OCI-LY1 (cell line): ENCODE measurements around the gene COX7B.
"Not testable (repeated sequence)": the region's sequence is repeated elsewhere in the genome, so short reads cannot be mapped to it uniquely, and the experiment has no call there.

Experiments used
- H2AFZ ChIP-seq: fragments of 200-600 bp; sonication (generic), shearing (Covaris generic); 2 replicates; pipeline ENCODE4 v1.6.0; 2014; ENCODE audit warnings: antibody characterized with exemption, mild to moderate bottlenecking, low read length
- H3F3A ChIP-seq: fragments of 200-600 bp; sonication (generic), shearing (Covaris generic); 2 replicates; pipeline ENCODE4 v1.6.0; 2014; ENCODE audit warnings: mild to moderate bottlenecking, antibody characterized with exemption, low read length, moderate library complexity; ENCODE audit not compliant: insufficient read depth
- H3K27ac ChIP-seq: fragments of 200-600 bp; sonication (generic); 2 replicates; pipeline ENCODE4 v1.5.1; 2014; ENCODE audit warnings: low read length, mixed run types, mild to moderate bottlenecking, low read depth; ENCODE audit not compliant: poor library complexity, severe bottlenecking
- H3K27me3 ChIP-seq: fragments of 200-600 bp; sonication (generic); 2 replicates; pipeline ENCODE4 v1.6.0; 2014; ENCODE audit warnings: antibody characterized with exemption, mild to moderate bottlenecking, low read length, moderate library complexity; ENCODE audit not compliant: insufficient read depth
- H3K36me3 ChIP-seq: fragments of 200-600 bp; sonication (generic); 2 replicates; pipeline ENCODE4 v1.6.1; 2014; ENCODE audit warnings: mild to moderate bottlenecking, antibody characterized with exemption, low read length, moderate library complexity, mixed read lengths; ENCODE audit not compliant: insufficient read depth
- H3K4me1 ChIP-seq: fragments of 200-600 bp; sonication (generic); 2 replicates; pipeline ENCODE4 v1.5.1; 2014; ENCODE audit warnings: mild to moderate bottlenecking, low read length, moderate library complexity; ENCODE audit not compliant: insufficient read depth, severe bottlenecking
- H3K4me2 ChIP-seq: fragments of 200-600 bp; sonication (generic), shearing (Covaris generic); 2 replicates; pipeline ENCODE4 v1.6.1; 2014; ENCODE audit warnings: low read length
- H3K4me3 ChIP-seq: fragments of 200-600 bp; sonication (generic); 2 replicates; pipeline ENCODE4 v1.5.1; 2014; ENCODE audit warnings: low read length, low read depth, mild to moderate bottlenecking, mixed read lengths; ENCODE audit not compliant: poor library complexity, severe bottlenecking
- H3K79me2 ChIP-seq: fragments of 200-600 bp; shearing (Covaris generic); 2 replicates; pipeline ENCODE4 v1.6.1; 2016; ENCODE audit warnings: mixed run types, low read length, mixed read lengths; ENCODE audit not compliant: insufficient read depth
- H3K9ac ChIP-seq: fragments of 200-600 bp; sonication (generic), shearing (Covaris generic); 2 replicates; pipeline ENCODE4 v1.6.1; 2014; ENCODE audit warnings: mild to moderate bottlenecking, low read length, mixed read lengths
- H3K9me2 ChIP-seq: fragments of 200-600 bp; sonication (generic), shearing (Covaris generic); 2 replicates; pipeline ENCODE4 v1.6.1; 2014; ENCODE audit warnings: low read depth, mild to moderate bottlenecking, low read length, mixed read lengths
- H3K9me3 ChIP-seq: fragments of 200-600 bp; shearing (Covaris generic); 2 replicates; pipeline ENCODE4 v1.6.1; 2014; ENCODE audit warnings: low read length, mixed read lengths
- H4K20me1 ChIP-seq: fragments of 200-600 bp; sonication (generic), shearing (Covaris generic); 2 replicates; pipeline ENCODE4 v1.6.0; 2016; ENCODE audit warnings: mild to moderate bottlenecking, low read length; ENCODE audit not compliant: insufficient read depth
- CTCF ChIP-seq: fragments of 200-600 bp; sonication (generic), shearing (Covaris generic); IDR thresholded peaks from 2 replicates; pipeline ENCODE4 v1.5.1; 2017; ENCODE audit warnings: mild to moderate bottlenecking, antibody characterized with exemption, low read length, moderate library complexity, mixed read lengths
- EZH2 ChIP-seq: fragments of 200-600 bp; sonication (generic), shearing (Covaris generic); IDR thresholded peaks from 2 replicates; pipeline ENCODE4 v1.8.0; 2017; ENCODE audit warnings: borderline replicate concordance, mixed run types, mild to moderate bottlenecking, antibody characterized with exemption, low read length, moderate library complexity, mixed read lengths

The COX7B gene

GRCh38 chrX:77899081-77899828, at the start of gene COX7B:
TSS of gene COX7B (plus strand) at chrX:77899468. CDS start at chrX:77899554, 86 bp downstream.
- H3K27me3 ChIP-seq: no peaks in the 10 kb centered on the region
- peaks cover 41% of the 10 kb centered on the region for H3K36me3 ChIP-seq
- no peaks in the 10 kb centered on the region for H3K9me2 ChIP-seq
- peak within 1 kb of the TSS; percentile 95 for H3K27ac ChIP-seq
- no peaks in the 10 kb centered on the region for H4K20me1 ChIP-seq
- H3F3A ChIP-seq: no peaks in the 10 kb centered on the region
- no peaks in the 10 kb centered on the region for H3K9me3 ChIP-seq
- peak; percentile 47 for TF ChIP-seq CTCF
- TF ChIP-seq EZH2: no peak
- H3K9ac ChIP-seq: peak within 1 kb of the TSS; percentile 100
- H3K4me3 ChIP-seq: peak within 1 kb of the TSS; percentile 99
- H3K79me2 ChIP-seq: peaks cover 42% of the 10 kb centered on the region
- no peak within 1 kb of the TSS for H2AFZ ChIP-seq
- H3K4me1 ChIP-seq: peaks cover 18% of the 10 kb centered on the region
- H3K4me2 ChIP-seq: peak within 1 kb of the TSS; percentile 74

- Histone ChIP-seq H3K4me3 (no peak overlapping the region), H4K20me1 (no peaks in the 10 kb centered on the region), H3K9me3 (no peaks in the 10 kb centered on the region), H3K9me2 (no peaks in the 10 kb centered on the region), H3K4me1 (no peaks in the 10 kb centered on the region), H3F3A (no peaks in the 10 kb centered on the region), H3K27ac (no peak overlapping the region), H3K9ac (no peak overlapping the region), H3K79me2 (peaks cover 4% of the 10 kb centered on the region; the same call in 1 of the 2 replicates), H3K36me3 (peaks cover 33% of the 10 kb centered on the region), H3K4me2 (no peak overlapping the region), H2AFZ (no peak overlapping the region), H3K27me3 (no peaks in the 10 kb centered on the region)
- TF ChIP-seq EZH2: no peak
- TF ChIP-seq CTCF: no peak
Observed at GRCh38 chrX:77875372-77875771, 23.9 kb upstream of the COX7B start.

GRCh38 chrX:77881418-77881817, 17.9 kb upstream of the COX7B start:
- H3K4me2 ChIP-seq: not testable (repeated sequence)

GRCh38 chrX:77892887-77893286, 6.4 kb upstream of the COX7B start:
- TF ChIP-seq CTCF (no peak), EZH2 (no peak)
- no peaks in the 10 kb centered on the region for H3K9me2 ChIP-seq
- peak overlapping the region; percentile 88; the same call in 1 of the 2 replicates for H3K4me2 ChIP-seq
- H3K4me3 ChIP-seq: peak overlapping the region; percentile 91
- no peak overlapping the region for H3K9ac ChIP-seq
- H3K79me2 ChIP-seq: peaks cover 49% of the 10 kb centered on the region
- no peaks in the 10 kb centered on the region for H3F3A ChIP-seq
- H3K36me3 ChIP-seq: peaks cover 10% of the 10 kb centered on the region; the same call in 1 of the 2 replicates
- no peaks in the 10 kb centered on the region for H3K27me3 ChIP-seq
- no peaks in the 10 kb centered on the region for H4K20me1 ChIP-seq
- peaks cover 18% of the 10 kb centered on the region for H3K4me1 ChIP-seq
- no peak overlapping the region for H2AFZ ChIP-seq
- no peaks in the 10 kb centered on the region for H3K9me3 ChIP-seq
- no peak overlapping the region for H3K27ac ChIP-seq

More at GRCh38 chrX:77881418-77881817, 17.9 kb upstream of the COX7B start:
- not testable (repeated sequence) for H3K79me2 ChIP-seq, H3K4me3 ChIP-seq, H4K20me1 ChIP-seq, H3K9ac ChIP-seq, H3K9me2 ChIP-seq, H3K36me3 ChIP-seq, H3K27ac ChIP-seq, H3K9me3 ChIP-seq, H3K27me3 ChIP-seq, H3F3A ChIP-seq, H2AFZ ChIP-seq, H3K4me1 ChIP-seq
